Lower leg skin (tissue), 3 donors: Measurements from ENCODE around the gene HCN4.

Source experiments
- CTCF ChIP-seq, 3 donors: fragments of 450-650 bp; IDR thresholded peaks; one replicate each; pipeline ENCODE4 v1.5.1; 2016; ENCODE audit warnings: antibody characterized with exemption in 3 of 3, mild to moderate bottlenecking in 3 of 3, moderate library complexity in 2 of 3
- POLR2A ChIP-seq, 2 donors: fragments of 450-650 bp; IDR thresholded peaks; one replicate each; pipeline ENCODE4 v1.6.1; 2016 to 2017; ENCODE audit warnings: antibody characterized with exemption in 2 of 2, mild to moderate bottlenecking in 1 of 2, moderate library complexity in 1 of 2

- TF ChIP-seq CTCF (IDR thresholded peaks at IDR 0.05), result no peak
- no peak for TF ChIP-seq POLR2A (IDR thresholded peaks at IDR 0.05)
Measured at GRCh38 chr15:73392025-73392424, 23.3 kb upstream of the HCN4 start.
